GM18508 (cell line): ENCODE data around the gene DNAI1.
"Not testable (repeated sequence)": the region's sequence is repeated elsewhere in the genome, so short reads cannot be mapped to it uniquely, and the experiment has no call there.

Experiments
- ATAC-seq: cut with Tn5 transposase; IDR thresholded peaks from one replicate; pipeline ENCODE4 v1.9.1; 2021; ENCODE audit warnings: moderate number of reproducible peaks; ENCODE audit not compliant: insufficient read depth, unreplicated experiment

The DNAI1 gene

DNA sequence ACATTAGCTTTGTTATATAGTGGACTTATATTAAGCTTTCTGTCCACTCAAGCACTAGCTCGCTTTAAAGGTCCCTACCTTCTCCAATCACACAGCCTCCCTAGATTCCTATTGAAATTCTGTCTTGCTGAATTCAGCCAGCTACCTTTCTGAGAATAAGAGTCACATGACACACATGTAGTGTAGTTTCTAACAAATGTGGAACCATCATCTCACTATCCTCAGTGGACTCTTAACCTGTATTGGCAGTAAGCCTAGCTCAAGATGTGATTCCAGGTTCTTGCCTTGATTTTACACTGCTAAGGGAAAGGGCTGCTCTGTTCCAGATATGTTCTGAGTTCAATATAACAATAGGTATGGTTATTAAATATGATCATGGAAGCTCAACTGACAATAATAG, 11.7 kb upstream of the DNAI1 start:
- ATAC-seq: no peak

DNA sequence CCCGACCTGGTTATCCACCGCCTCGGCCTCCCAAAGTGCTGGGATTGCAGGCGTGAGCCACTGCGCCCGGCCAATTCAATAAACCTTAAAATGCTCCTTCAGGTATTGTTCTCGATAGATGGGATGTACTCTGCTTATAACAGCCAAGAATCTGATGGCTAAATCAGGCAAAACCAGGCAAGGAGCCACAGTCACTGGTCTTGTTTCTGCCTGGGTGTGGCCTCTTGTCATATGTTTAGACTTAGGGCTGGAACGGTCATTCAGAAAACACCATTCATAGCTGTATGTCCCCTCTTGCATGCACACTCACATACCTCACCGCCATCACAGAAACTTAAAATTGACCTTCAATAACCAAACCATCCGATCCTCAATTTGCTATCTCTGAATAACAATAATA, 8.0 kb upstream of the DNAI1 start:
- no peak for ATAC-seq

DNA sequence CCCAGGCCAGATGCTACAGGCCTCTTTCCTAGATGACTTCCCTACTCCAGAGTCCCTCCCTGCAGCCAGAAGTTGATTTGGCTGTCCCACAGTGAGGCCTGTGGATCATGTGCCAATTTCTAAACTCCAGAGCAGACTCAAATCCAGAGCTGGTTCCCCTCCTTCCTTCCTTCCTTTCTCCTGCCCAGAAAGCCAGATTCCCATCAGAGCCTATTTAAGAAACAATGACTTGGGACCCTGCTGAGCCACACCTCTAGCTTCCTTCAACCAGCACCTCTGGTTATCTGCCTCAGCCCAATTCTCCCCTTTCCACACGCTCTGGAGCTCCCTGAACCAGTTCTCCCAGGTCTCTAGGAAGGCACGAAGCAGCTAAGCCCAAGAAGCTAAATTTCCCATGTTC, 7.5 kb upstream of the DNAI1 start:
- no peak for ATAC-seq

DNA sequence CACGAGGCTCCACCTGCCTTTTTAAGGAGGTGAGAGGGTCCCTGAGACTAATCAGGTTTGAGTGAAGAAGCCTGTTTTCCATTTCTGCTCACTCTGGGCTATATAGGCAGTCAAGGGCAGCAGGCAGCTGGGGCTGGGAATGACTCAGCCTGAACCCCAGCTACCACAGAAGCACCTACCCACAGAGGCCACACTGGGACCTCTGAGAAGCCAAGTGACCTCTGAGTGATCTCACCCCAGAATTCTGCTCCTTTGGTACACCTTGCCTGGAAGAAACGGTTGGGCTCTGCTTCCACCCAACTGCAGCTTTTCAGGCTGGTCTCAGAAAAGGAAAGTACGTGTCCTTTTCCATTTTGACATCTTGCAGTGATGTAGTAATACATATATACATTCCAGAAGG, 7.1 kb upstream of the DNAI1 start:
- ATAC-seq: no peak

DNA sequence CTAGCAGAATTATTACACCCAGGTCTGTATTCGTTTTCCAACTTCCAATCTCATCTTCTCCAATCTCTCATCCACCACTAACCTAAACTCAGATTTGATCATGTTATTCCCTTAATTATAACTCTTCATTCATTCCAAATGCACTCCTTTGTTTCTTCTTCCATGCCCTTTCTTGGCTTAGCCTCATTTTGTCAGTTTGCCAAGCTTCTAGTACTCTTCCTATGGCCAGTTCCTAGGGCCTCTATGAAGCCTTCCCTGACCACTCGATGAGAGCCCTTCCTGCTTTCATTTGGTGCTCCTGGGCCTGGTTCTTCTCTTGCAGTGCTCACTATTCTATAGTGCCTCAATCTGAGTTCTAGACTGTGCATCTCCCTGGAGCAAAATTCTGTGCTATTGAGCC, 6.0 kb upstream of the DNAI1 start:
- ATAC-seq: no peak

DNA sequence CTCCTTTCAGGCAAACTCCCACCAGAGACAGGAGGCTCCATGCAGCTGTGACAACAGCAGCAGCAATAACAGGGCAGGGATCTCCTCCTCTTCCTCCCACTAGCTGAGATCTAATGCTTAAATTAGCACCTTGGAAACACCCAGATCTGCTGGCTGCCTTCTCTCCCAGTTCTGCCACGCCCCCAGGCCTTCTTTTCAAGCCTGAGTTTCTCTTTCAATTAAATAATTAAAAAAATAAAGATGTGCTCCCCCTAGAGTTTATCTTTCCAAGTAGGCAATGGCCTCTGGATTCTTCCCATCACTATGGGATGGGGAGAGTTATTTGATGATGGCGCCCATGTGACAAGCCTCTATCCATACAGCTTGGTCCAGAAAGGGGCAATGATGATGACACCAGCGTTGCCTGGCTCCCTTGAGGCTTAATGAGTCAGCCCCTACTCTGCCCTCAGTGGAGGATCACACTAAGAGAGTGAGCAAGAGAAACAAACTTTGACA, 4.0 kb upstream of the DNAI1 start:
- ATAC-seq: no peak

DNA sequence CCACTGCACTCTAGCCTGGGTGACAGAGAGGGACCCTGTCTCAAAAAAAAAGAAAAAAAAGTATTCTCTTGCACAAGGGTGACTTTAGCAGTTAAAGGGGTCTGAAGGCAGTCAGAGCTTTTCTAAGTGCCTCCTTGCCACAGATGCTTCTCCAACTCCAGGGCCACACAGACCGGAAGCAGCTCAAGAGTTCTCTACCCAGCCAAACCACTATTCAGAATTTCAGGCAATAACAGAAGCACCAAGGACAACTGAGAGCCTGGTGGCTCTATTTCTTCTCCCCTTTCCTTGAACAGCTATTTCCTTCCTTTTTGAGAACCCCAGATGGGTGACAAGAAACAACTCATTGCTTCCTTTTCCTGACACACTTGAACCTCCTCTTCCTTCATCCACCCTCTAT, 2.5 kb upstream of the DNAI1 start:
- ATAC-seq: no peak

DNA sequence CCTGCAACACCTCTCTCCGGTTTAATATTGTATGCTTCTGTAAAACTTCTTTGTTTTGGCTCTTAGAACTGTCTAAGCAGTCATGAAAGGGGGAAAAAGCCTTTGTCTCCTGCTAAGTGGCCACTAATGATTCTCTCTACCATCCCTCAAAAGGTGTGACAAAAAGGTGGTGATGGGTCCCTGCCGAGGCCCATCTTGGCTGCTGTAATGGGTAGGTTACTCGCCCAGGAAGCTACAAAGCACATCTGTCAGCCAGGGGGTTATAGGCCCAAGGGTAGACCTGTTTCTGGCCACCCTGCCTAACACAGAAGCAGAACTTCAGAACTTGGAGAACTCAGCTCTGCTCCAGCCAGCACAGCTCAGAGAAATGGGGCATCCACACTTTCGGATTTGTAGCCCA, 1.9 kb upstream of the DNAI1 start:
- no peak for ATAC-seq

DNA sequence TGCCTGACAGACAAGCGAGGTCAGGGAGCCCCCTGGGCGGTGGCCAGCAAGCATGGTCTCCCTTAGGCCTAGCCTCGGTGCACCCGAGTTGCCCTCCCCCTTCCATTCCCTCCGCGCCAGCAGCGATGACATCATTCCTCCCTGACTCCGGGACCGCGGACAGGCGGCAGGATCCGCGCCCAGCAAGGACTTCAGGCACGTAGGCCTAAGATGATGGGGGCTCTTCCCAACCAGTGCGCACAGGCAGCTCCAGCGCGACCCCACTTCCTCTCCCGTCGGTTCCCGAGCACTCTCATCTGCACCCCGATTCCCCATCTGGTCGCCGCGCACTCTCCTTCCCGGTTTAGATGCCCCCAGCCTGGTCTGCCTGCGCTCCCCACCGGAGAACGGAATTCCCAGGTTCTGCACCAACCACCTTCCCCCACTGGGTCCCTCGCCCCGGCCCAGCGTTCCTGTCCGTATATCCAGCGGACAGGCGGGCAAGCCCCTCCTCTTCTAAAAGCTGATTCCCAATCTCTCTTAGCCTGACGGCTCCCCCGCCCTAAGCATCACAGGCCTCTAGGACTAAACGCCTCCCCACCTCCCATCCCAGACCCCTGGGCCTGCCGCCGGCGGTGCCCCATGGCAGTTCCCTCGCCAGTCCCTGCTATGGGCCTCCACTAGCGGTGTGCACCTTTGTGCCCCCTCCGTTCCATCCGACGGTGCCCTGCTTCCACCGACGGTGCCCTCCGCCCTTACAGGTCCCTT, 1.2 kb upstream of the DNAI1 start:
- no peak for ATAC-seq

DNA sequence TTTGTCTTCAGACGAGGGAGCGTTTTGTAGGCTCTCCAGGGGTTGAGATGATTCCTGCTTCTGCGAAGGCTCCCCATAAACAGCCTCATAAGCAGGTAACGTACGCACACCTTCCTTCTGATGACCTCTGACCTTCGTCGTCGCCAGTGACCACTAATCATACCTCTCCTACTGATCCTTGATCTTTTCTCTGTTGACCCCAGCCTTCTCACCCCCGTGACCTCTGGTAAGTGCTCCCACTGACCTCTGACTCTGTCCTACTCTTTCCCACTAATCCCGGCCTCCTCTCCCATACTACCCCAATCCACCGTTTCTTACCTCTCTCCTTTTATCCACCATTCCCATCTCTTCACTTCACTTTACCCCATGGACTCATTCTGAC, 345 bp downstream of the DNAI1 start:
- ATAC-seq: no peak

DNA sequence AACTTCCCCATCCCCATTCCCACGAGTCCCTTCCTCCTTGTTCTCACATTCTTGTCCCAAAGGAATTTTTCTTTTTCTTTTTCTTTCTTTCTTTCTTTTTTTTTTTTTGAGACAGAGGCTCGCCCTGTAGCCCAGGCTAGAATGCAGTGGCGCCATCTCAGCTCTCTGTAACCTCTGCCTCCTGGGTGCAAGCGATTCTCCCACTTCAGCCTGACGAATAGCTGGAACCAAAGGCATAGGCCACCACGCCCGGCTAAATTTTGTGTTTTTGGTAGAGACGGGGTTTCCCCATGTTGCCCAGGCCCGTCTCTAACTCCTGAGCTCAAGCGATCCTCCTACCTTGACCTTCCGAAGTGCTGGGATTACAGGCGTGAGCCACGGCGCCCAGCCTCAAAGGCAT, 751 bp downstream of the DNAI1 start:
- ATAC-seq: no peak

DNA sequence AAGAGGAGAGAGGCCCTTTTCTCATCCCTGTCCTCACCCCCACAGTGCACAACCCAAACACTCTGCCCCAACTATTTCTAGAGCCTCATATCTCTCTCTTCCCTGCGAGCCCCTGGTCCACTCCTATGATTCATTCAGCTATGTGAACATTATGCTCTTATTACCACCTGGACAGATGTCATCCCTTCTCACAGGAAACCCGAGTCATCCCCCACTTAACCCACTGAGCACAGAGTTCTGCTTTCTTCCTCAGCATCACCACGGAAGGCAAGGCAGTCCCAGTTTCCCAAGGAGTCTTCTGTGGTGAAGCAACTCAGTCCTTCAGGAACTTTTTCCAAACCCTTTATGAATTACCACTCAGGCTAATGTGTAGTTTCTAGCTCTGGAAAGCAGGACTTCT, 1.3 kb downstream of the DNAI1 start:
- ATAC-seq: no peak

DNA sequence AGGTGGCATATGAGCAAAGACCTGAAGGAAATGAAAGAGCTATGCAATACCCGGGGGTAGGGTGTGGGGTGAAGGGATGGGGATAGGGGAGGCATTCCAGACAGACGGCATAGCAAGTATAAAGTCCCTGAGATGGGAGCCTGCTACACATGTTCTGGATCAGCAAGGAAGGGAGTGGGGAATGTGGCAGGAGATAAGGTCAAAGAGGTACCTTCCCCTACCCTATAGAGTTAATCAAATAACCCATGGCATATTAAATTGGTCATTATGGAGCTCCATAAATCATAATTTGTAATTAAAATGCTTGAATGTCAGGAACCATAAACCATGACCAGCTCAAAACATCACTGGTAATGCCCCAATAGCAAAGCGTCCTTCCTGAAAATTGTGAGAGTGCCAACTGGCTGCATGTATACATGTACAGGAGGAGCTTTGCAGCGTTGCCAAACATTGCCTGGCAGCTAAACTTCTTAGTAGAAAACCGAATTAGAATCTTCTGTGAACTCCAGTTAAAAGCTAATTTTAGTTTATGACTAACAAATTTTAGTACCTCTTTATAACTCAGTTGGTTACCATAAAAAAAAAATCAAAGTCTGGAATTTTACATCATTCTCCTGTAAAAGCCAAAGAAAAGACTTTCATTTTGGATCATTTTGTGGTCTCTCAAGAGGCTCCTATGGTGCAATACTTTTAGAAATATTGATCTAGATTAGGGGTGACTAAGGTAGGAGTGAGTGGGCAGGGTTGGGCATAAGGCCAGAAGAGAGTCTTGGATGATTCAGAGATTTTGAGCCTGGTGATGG, 4.7 kb downstream of the DNAI1 start:
- no peak for ATAC-seq

DNA sequence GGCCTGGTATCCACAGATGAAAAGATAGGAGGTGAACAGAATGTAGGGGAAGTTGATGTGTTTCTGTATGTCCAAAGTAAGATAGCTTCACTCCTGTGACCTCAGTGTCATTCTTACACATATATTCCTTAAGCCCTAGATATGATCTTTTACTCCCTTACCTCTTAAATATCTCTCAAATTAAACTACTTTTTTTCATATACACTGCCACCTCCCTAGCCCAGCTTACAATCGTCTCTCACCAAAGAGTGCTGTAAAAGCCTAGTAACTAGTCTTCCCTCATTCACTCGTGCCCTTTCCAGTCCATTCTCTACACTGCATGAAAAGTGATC, 5.3 kb downstream of the DNAI1 start:
- no peak for ATAC-seq

DNA sequence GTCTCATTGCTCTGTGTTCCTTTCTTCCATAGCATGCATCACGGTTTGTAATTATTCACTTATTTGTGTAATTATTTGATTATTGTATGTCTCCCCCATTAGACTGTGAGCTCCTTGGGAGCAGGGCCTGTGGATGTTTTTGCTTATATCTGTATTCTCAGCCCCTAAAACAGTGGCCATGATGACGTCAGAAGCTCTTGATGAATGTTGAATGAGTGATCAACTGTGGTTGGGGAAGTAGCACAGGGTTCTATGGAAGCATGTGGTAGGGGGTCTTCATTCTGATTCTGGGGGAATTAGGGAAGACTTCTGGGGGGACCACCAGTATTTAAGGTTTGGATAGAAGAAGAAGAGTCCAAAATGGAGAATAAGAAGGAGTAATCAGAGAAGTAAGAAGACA, 6.0 kb downstream of the DNAI1 start:
- no peak for ATAC-seq

DNA sequence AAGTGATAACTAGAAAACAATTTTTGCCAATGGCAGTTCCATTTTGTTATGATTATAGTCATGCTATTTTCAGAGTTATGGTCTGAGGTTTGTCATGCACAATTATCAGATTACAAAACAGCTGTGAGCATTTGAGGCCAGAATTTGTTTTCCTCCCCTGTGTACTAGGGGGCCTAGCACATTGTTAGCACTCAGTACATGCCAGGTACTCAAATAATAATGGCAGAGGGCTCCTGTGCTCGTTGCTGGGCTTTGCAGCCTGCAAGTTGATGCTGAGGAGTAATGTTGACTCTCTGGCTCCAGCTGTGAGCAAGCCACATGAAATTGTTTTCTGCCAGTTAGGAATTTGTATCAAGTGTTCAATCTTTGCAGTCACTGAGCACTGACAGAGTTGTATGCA, 6.9 kb downstream of the DNAI1 start:
- ATAC-seq: no peak

DNA sequence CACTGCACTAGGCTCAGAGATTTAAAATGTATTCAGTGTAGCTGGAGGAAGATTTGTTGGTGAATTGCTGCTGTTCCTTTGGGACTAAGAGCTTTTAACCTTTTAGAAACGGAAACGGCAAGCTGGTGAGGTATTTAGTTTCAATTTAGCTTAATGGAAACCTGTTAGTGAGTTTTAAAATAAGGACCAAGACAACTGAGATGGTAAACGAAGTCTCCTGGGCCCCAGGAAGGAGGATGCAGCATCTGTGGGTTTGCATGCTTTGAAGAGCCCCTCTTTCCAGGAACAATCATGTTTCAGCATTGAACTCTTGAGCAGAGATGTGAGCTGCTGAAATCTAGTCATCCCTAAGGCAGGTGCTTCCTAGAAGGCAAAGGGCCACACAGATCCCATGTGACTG, 16.5 kb downstream of the DNAI1 start:
- ATAC-seq: no peak

DNA sequence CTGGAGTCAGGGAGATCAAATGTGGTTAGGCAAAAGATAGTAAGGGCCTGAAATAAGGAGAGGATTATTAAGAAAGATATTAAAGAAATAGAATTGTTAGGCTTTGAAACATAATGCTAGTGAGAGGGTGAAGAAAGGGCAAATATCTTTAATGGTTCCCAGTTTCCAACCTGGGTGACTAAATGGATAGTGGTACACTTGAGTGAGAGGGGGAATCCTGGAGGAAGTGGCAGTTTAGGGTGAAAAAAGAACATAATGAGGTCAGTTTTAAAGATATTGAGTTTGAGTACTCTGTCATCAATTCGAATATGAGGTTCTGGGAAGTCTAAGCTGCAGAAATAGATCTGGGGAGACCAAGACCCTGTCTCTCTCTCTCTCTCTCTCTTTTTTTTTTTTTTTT, 18.9 kb downstream of the DNAI1 start:
- no peak for ATAC-seq

DNA sequence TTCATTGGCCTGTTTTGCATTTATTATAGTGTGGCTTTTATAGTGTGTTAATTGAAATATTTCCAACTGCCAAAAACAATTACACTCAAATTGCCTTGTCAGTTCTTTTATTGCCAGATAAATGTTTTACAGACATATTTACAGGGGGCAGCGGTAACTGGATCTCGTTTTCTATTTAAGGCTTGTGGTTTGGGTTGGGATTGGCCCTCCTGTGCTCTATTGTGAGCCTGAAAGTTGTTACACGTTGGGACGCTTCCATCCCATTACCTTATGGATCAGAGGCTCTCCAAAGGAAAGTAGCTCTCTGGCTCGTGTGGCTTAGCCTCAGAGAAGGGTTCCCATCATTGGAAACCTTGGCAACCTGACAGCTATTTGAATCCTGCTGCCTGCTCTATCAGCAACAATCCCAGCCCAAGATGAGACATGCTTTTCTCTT, 20.8 kb downstream of the DNAI1 start:
- no peak for ATAC-seq

DNA sequence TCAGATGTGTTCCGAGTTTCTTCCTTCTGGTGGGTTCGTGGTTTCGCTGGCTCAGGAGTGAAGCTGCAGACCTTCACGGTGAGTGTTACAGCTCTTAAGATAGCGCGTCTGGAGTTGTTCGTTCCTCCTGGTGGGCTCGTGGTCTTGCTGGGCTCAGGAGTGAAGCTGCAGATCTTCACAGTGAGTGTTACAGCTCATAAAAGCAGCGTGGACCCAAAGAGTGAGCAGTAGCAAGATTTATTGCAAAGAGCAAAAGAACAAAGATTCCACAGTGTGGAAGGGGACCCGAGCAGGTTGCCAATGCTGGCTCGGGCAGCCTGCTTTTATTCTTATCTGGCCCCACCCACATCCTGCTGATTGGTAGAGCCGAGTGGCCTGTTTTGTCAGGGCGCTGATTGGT, 23.0 kb downstream of the DNAI1 start:
- not testable (repeated sequence) for ATAC-seq

DNA sequence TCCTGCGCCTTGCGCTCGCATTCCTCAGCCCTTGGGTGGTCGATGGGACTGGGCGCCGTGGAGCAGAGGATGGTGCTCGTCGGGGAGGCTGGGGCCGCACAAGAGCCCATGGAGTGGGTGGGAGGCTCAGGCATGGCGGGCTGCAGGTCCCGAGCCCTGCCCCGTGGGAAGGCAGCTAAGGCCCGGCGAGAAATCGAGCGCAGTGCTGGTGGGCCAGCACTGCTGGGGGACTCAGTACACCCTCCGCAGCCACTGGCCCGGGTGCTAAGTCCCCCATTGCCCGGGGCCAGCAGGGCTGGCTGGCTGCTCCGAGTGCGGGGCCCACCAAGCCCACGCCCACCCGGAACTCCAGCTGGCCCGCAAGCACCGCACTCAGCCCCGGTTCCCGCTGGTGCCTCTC, 24.1 kb downstream of the DNAI1 start:
- ATAC-seq: not testable (repeated sequence)

DNA sequence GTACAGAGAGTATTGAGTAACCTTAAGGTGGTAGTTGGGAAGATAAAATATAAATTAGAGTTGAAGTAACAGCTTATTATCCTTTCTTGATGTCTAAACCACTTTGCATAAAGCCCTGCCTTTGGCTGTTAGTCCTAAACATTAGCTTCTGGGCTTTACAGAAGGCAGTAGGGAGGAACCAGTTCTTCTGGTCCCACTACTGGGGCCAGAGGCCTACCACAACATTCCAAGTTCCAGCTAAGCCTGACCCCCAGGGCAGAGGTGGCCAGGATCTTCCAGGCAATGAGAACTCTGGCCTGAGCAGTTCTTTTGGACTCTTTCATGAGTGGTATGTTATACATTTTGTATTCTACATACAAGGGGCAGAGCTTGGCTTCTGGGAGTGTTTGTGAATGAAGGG, 26.1 kb downstream of the DNAI1 start:
- no peak for ATAC-seq
